ENCODE measurements around the gene INSC.

Gene INSC

GRCh38 chr11:15227011-15227410, 112.3 kb downstream of the INSC start:
- DNase-seq = no peak

- DNase-seq = no peak
Observed at GRCh38 chr11:15228331-15228849, 113.7 kb downstream of the INSC start.

DNA sequence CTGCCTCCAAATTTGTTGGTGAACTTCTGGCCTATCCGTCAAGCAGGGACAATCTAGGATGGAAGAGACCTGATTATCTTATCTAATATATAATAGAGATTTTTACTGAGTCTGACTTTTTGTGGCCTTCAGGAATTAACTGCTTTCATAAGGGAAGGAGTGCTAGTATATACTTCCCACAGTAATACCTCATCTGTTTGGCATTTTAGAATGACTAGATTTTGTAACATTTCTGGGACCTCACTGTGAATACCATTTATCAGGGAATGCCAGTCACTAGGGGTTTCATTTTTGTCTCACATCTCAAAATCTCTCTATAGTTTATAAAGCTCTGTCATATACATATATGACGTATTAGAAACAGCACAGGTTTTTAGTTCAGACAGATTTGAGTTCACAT, 114.3 kb downstream of the INSC start:
- DNase-seq = peak; percentile 23

GRCh38 chr11:15232496-15232895, 117.8 kb downstream of the INSC start:
- DNase-seq = no peak

DNA sequence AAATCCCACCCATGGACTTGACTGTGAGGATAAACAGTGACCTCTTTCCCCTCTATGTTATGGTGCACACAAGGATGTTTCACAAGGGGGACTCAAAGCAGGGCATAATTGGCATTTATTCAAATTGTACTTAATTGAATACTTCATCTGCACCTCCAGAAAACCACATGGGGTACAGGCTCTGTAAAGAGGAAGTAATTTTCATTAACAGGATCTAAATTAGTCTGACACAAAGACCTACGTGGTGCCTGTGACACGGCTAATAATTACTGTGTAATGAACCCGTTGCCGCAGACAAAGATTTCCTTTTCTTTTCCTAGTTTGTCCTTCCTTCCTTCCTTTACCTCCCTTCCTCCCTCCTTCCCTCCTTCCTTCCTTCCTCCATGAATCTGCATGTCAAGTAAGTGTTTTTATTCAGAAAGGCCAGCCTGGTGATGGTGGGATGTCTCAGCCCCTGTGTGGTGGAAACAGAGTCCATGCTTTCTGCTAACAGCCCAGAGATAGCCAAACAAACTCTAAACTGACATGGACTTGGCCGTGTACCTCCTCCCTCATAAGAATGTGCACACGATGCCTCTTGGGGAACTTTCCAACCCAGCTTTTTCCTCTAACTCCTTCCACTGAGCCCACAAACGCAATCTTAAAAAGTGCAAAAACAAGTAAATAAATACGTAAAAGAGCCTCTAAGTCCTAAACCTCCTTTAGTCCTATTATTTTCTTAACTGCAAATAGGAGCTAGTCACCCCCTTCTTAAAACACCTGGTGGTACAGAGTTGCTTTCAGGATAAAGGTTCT, 118.8 kb downstream of the INSC start:
- DNase-seq = no peak

DNA sequence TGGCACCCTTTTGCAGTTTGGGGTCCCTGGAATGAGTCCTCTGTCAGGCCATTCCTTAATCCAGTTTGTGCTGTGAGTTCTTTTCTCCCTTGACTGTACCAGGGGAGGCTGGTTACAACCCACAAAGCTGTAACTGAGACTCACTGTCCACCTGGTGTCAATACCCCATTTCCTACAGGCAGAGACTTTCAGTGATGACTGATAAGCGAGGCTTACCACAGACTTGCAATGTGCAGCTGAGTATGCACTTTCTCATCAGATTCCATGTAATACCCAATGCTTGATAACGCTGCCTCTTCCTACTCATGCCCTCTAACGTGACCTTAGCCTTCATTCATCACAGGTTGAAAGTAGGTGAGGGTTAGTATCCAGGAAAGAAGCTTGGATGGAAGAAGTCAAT, 120.1 kb downstream of the INSC start:
- no peak for DNase-seq

- DNase-seq = no peak
Observed at GRCh38 chr11:15236559-15236958, 121.8 kb downstream of the INSC start.

- no peak for DNase-seq
Observed at GRCh38 chr11:15238856-15239255, 124.1 kb downstream of the INSC start.

GRCh38 chr11:15248749-15249148, 134.0 kb downstream of the INSC start:
- DNase-seq = no peak

DNA sequence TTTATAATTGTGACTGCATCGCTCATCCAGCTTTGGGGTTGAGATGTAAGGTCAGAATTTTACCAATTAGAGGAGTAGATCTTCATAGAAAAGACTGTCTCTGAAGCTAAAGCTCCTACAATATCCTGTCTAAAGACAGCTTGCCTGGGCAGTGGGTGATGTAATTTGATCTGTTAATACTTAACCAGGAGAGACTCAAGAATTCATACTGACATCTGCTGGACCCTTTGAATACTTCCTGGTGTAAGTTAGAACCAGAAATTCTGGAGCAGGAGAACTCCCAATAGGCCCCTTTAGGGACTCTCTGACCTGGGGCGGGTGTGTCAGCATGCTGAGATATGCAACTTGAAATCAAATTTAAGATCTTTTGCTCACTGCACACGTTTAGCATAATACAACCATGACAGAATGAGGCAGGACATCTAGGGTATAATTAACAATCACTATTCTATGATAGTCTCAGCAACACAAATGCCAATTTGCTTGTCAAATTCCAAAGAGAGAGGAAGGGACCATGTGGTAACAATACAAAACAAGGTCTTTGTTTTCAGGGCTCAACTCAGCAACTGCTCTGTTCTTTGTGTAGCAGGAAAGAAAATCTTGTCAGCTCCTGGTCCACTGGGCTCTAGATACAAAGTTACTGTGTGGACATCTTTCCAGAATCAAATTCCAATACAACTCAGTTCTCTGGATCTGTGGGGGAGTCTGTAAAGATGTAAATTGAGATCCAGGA, 143.9 kb downstream of the INSC start:
- DNase-seq = peak; percentile 26

GRCh38 chr11:15266999-15267398, 152.3 kb downstream of the INSC start:
- DNase-seq = no peak

GRCh38 chr11:15268598-15268997, 153.9 kb downstream of the INSC start:
- DNase-seq = no peak

DNA sequence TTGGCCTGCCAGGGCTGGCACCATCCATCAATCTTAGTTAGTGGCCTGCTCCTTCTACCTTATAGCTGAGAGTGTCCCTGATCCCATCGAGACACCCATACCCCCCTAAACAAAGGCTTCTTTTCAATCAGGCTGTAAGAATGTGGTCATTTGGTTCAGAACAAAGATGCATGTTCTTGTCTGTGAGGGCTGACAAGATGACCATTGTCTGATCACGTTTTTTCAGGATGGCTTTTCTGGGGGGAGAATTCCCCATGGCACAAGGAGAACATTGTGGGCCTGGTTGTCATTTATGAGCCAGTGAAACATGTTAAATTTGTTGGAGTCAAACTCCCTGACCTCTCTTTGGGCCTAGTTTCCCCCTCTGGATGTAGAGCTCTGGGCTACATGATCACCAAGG, 160.4 kb downstream of the INSC start:
- DNase-seq = no peak

DNA sequence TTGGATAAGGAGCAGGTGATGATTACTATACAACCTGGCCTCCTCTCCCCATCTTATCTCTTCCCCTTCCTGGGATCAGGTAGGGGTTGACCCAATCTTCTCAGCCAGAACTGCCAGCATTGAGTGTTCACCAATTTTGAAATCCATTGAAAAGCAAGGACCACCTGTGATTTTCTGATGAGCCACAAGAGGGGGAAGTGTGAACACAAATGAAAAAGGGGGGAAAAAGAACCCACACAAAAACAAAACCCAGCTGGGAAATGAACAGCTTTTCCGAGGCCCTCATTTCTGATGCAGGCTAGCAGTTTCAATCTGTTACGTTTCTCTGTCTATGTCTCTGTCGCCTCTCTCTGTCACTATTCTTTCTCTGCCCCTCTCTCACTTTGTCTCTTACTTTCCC, 161.9 kb downstream of the INSC start:
- DNase-seq = peak; percentile 40

DNA sequence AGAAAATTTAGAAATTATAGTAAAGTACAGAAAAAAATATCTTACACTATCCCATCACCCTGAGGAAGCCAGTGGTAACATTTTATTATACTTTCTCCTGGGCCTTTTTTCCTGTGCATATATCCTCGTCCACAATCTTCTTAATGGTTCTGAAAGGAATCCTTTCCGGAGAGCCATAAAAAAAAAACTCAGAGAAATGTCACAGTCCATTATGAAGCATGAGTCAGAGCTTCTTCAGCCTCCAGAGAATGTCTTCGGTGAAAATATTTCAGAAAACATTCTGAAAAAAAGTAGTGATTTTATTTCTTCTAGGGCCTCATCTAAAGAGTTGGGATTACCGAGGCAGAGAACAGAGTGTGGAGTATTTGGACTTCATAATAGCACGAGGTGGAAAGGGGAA, 163.4 kb downstream of the INSC start:
- peak; percentile 63 for DNase-seq

DNA sequence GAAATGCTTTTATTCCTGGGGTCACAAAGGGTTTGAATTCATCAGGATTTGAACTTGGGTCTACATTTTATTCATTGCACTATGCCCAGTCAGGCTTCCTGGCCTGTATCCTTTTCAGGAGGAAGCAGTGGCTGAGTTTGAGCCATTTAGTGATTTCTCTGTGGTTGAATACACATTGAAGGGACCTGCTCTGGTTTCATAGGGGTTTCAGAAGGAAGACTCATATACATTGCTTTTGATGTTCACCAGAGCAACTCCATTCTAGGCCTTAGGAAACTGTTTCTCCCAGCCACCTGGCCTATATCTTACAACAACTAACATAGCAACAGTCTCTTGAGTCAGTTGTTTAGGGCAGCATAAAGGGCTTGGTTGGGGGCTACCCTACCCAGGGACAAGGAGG, 165.7 kb downstream of the INSC start:
- DNase-seq = no peak

GRCh38 chr11:15282754-15283153, 168.0 kb downstream of the INSC start:
- no peak for DNase-seq

- DNase-seq = peak; percentile 68
Observed at GRCh38 chr11:15286465-15286864, 171.7 kb downstream of the INSC start.

GRCh38 chr11:15288863-15289262, 174.1 kb downstream of the INSC start:
- peak; percentile 16 for DNase-seq

DNA sequence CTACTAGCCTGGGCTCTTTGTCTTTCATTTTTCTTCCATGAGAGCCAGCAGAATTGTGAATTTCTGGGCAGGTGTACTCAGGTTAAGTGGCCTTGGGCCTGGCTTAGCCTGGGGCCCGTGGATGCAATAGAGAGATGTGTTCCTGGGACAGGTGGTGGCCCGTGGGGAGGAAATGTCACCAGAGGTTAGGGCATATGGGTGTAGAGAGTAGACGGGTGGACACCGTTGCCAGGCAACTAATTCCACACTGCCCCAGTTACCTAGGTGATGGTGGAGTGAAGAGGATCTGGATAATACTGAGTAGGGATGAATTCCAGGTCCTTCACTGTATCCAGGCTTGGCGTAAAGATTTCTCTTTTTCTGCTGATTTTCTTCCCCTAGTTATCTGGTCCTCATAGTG, 175.0 kb downstream of the INSC start:
- DNase-seq = no peak

GRCh38 chr11:15291885-15292284, 177.2 kb downstream of the INSC start:
- peak; percentile 7 for DNase-seq

DNA sequence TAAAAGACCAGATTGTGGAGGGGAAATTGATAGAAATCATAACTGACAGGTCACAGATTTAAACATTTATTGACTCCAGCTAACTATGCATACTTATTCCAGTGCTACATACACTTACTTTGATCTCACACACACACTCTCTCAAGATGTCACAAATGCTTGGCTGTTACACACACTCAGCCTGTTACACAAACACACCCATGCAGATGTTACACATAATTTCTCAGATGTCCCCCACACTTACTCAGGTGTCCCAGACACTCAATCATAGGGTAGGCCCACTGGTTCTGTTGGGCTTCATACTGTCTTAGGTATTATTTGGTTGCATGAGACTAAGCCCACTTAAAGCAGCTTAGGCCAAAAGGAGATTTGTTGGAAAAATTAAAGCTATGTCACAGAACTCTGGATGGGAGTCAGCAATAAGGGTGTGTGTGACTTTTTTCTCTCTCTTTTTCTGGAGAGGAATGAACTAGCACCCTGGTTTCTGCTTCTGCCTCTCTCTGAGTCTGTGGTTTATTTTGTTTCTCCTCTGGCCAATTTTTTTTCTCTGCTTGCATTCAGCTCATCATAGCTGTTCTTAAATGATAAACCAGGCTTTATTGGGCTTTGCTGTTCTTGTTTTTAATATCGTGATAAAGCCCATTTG, 179.4 kb downstream of the INSC start:
- DNase-seq = no peak

- no peak for DNase-seq
Observed at GRCh38 chr11:15295695-15296094, 181.0 kb downstream of the INSC start.

All from EL (cell line).